NCI-H1694 treated with DMSO at 0.1 percent for 48 hours (cell line): ENCODE measurements around the gene OPRL1.

Experiments
- DNase-seq: peaks from one replicate; lab custom pipeline; 2025; lab: John Stamatoyannopoulos, UW

The OPRL1 gene

GRCh38 chr20:64056889-64057627, 22.8 kb upstream of the OPRL1 start:
- no peak for DNase-seq

GRCh38 chr20:64057628-64058498, 22.0 kb upstream of the OPRL1 start:
- DNase-seq = peak; percentile 32

DNA sequence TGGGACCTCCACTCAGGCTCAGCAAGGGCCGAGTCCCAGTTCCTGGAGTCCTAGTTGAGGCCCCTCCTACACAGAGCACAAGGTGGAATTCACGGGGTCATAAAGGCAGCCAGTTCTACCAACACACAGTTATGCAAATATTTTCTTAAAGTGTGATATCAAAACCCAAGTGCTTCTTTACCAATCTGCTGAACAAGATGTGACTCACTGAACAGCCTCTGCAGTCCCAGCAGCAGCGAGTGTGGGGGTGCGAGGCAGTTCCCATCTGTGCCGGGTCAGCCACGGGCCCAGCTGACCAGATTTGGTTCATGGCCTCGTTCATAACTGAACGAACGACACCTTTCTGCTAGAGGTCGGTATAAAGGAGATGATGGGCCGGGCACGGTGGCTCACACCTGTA, 21.3 kb upstream of the OPRL1 start:
- no peak for DNase-seq

- DNase-seq = no peak
Observed at GRCh38 chr20:64062276-64062595, 17.6 kb upstream of the OPRL1 start.

- DNase-seq = peak; percentile 83
Observed at GRCh38 chr20:64062596-64063388, 17.1 kb upstream of the OPRL1 start, which contains the start of gene TCEA2. TSS of gene TCEA2 (plus strand) at chr20:64063198. CDS start at chr20:64063313, 115 bp downstream.

DNA sequence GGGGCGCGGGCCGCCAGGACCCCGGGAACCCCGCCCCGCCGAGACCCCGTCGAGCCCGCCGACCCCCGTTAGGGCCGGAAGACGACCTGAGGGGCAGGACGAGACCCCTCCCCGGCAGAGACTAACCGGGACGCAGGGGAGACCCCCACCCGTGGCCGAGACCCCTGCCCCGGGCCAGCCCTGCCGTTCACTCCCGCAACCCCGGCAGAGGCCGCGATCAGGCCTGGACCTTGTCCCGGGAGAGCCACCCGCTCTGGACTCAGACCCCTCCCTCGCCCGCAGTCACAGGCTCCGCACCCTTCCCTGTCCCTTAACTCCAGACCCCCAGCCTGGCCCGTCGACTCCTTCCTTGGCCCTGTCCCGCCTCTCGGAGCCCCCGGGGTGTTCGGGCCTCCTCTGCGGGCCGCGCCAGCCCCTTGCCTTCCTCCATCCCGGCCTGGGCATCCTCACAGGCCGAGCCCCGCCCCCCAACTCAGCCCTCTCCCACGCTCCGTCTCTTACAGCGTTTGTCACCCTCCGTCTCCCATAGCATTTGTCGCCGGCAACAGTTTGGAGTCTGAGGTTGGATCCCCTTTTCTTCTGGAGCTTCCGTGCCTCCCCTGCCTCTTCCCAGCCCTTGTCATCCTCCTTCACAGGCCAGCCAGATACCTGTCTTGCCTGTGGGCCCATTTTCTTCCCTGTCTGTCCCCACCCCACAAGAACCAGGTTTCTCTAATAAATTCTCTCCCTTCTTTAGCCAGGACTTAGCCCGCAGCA, 16.3 kb upstream of the OPRL1 start:
- no peak for DNase-seq

DNA sequence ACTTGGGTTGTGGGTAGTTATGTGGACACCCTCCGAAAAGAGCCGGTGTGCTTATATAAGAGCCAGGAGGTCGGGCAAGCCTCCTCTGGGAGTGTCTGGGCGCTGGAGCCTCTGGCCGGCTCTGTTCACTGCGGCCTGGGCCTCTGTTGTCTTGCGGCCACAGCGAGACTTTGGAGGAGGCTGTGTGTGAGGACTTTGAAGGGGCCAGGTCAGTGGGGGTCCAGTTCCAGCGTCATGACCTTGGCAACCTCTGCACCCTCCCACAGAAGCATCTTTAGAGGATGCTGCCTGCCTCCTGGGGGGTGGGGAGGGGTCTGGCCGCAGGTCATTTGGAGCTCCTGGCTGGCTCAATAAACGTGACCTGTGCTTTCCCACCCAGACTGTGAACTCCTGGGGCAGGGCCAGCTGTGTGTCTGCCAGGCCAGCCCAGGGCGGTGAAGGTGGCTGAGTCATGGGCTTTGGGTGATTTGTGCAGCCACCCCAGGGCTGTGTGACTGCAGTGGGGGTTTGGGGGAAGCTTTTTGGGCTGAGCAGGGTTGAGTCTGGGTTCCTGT, 15.7 kb upstream of the OPRL1 start:
- no peak for DNase-seq

DNA sequence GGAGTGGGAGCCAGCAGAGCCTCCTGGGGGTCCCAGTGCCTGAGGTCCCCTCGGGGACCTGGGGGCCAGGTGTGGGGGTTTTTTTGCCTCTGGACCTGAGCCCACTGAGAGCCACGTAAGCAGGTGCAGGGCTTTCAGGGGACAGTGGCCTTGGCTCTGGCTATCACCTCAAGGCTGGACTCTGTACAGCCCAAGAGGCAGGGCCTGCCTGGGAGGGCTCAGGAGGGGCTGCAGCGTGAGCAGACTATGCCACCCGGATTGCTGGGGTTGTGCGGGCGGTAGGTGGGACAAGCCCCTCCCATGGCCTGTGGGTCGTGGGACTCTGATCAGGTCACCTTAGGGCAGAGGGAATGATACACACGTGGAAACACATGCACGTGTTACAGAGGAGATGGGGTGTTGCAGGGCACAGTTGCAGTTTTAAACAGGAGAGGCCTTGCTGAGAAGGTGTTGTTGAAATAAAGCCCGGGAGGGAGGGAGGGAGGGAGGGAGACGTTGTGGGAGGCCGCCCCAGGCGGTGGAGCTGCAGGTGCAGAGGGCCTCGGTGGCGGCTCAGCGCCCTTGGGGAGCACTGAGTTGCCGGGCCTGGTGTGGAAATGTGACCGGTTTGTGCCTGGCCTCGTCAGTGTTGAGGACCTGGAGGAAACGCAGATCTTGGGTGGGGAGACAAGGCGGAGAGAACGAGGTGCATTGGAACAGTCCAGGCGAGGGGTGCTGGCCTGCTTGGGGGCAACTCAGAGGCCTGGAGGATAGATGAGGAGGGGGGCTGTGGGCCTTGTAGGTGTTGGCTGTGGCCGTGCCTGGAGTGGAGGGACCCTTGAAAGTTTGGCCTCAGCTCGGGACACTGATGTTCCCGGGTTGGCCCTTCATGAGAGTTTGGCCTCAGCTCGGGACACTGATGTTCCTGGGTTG, 14.6 kb upstream of the OPRL1 start:
- DNase-seq = no peak

DNA sequence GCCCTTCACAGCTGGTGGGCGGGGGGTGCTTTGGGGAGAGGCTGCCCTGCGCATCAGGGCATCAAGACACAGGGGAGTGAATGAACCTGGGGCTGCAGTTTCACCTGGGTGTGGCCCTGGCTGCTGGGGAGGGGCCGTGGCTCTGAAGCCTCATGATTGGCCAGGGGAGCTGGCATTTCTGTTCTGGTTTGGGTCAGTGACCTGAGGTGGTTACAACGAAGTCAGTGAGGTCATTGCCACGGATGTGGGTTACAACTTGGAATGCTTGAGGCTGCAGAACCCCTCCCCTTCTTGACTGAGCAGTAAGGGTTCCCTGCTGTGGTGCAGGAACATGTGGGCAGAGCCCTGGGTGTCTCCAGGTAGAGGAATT, 13.9 kb upstream of the OPRL1 start:
- no peak for DNase-seq

DNA sequence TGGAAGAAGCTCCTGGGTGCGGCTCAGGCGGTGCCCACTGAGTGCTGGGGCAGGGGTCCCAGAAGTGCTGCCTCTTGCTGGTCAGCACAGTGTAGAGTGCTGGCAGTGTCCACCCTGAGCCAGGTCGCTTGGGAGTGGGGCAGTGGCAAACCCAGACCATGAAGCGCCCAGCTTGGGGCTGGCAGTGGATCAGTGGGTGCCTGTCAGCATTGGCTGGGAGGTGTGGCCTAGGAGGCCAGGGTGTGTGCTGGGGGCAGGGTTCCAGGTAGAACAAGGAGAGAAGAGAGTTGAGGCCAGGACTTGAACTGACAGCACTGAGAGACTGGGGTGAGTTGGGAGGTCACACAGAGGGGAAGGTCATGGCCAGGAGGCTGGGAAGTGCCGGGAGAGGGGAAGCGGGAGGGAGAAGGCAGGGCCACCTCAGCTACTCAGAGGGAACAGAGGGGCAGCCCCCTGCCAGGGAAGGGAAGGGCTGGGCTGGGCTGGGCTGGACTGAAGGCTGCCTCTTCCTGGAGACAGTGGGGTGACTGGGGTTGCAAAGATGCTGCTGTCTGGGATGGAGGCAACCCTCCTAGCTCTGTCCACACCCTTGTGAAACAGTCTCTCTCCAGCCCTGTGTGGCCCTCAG, 12.8 kb upstream of the OPRL1 start:
- no peak for DNase-seq

DNA sequence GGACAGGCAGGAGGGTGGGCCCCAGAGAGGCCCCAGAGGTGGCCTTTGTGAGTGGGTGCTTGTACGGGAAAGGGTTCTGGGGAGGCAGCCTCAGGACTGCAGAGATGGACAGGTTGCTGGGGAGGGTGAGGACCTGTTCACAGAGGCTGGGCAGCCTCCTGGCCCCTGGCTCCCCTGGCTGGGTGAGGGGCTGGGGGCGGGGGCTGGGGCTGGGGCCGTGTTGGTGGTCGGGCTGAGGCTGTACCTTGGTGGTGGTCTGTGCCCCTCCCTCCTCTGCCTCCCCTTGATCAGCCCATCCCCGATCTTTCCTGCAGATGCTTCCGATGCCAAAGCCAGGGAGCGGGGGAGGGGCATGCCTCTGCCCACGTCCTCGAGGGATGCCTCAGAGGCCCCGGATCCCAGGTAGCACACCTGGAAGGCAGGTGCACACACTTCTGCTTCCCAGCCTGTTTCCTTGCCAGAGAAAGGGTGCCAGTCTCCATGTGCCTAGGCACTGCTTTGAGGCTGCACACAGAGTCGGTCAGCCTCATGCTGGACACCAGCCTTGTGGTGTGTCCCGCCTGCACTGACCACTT, 12.1 kb upstream of the OPRL1 start:
- DNase-seq = no peak

DNA sequence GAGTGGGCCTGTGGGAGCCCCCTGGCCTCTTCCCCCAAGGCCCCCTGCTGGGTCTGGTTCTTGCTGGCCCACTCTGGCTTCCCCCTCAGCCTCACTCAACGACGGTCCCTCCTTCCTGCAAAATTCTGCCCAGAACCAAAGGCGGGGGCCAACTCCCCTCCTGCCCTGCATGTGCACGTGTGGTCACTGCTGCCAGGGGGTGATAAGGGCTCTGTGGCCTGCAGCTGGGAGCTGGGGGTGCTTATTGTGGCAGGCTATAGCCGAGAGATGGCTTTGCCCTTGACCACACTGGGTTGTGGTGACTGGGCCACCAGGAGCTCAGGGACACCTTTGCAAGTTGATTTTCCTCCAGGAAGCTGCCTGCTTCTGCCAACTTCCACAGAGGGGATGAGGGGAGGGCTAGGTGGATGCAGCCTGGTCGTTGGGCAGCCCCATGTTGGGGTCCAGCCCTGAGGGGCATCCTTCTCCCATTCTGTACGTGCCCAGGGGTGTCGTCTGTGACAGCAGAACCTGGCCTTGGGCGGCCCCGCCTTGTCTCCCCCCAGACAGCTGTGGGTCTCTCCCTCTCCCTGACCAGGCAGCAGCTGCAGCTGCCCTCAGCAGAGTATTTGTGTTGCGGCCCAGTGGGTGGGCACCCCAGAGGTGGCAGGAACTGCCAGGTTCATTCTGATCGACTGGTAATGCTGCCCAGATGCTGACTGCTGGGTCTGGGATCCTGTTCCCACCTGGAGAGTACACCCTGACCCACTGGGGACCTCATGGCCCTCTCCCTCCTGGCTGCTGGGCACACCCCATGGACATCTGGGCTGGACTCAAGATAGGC, 11.3 kb upstream of the OPRL1 start:
- no peak for DNase-seq

- DNase-seq = no peak
Observed at GRCh38 chr20:64069209-64069613, 10.7 kb upstream of the OPRL1 start.

- DNase-seq = no peak
Observed at GRCh38 chr20:64069614-64070243, 10.2 kb upstream of the OPRL1 start.

DNA sequence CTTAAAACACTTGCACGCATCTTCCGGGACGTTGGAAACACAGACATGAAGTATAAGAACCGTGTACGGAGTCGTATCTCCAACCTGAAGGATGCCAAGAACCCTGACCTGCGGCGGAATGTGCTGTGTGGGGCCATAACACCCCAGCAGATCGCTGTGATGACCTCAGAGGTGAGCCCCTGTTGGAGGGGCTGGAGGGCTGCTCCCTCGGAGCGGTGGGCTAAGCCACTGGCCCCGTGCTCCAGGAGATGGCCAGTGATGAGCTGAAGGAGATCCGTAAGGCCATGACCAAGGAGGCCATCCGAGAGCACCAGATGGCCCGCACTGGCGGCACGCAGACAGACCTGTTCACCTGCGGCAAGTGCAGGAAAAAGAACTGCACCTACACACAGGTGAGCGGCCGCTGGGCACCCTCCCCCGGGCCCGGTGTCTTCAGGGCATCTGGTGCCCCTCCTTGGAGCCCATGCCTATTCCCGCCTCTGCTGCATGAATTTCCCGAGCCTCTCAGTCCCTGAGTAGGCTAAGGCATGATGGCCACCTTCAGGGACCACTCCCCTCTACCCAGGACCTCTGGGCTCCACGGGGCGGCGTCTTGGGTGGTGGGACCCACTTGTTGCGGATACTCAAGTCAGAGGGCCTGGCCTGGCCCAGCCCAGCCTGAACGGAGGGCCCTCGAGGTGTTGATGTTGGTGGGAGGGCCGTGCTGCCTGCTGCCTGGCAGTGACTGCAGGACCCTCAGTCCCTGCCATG, 9.5 kb upstream of the OPRL1 start:
- no peak for DNase-seq

- DNase-seq = no peak
Observed at GRCh38 chr20:64071341-64072332, 8.2 kb upstream of the OPRL1 start.
